GM12873 (cell line): ENCODE data around the gene APBA1.

Source experiments
- CTCF ChIP-seq: IDR thresholded peaks from 2 replicates; pipeline ENCODE4 v1.5.1; 2012; ENCODE audit warnings: low read depth, mild to moderate bottlenecking, moderate library complexity, low read length, control low read depth; ENCODE audit not compliant: insufficient read depth; ENCODE audit errors: missing control alignments

The APBA1 gene

GRCh38 chr9:69671879-69672595 lies at the start of gene APBA1:
Gene APBA1, minus strand, starts transcription at chr9:69672371.
- no peak for TF ChIP-seq CTCF

- TF ChIP-seq CTCF, result no peak
Observed at GRCh38 chr9:69719983-69720382, 47.8 kb upstream of the APBA1 start.

- TF ChIP-seq CTCF, result no peak
Observed at GRCh38 chr9:69719367-69719766, 47.2 kb upstream of the APBA1 start.

- no peak for TF ChIP-seq CTCF
Observed at GRCh38 chr9:69718218-69718617, 46.0 kb upstream of the APBA1 start.

- no peak for TF ChIP-seq CTCF
Observed at GRCh38 chr9:69715825-69716224, 43.7 kb upstream of the APBA1 start.

- no peak for TF ChIP-seq CTCF
Observed at GRCh38 chr9:69715096-69715495, 42.9 kb upstream of the APBA1 start.

- no peak for TF ChIP-seq CTCF
Observed at GRCh38 chr9:69697475-69697874, 25.3 kb upstream of the APBA1 start.
